A549 (cell line): ENCODE data around the gene NRDE2.

Source experiments
- BCL3 ChIP-seq: fragments of >200 bp; sonication (Bioruptor Twin); formaldehyde crosslinking; IDR thresholded peaks from 3 replicates; pipeline ENCODE4 v1.6.1; 2016
- CHD2 ChIP-seq: fragments of 150-350 bp; IDR thresholded peaks from 2 replicates; pipeline ENCODE4 v1.6.1; 2014; ENCODE audit warnings: low read length; ENCODE audit not compliant: partially characterized antibody
- CTCF ChIP-seq: fragments of >200 bp; sonication (Bioruptor Twin); formaldehyde crosslinking; IDR thresholded peaks from 3 replicates; pipeline ENCODE4 v1.5.1; 2016
- E2F6 ChIP-seq: IDR thresholded peaks from 2 replicates; pipeline ENCODE4 v1.6.1; 2012; ENCODE audit warnings: low read depth, borderline replicate concordance
- EP300 ChIP-seq, 2 experiments: fragments of >200 bp; sonication (Bioruptor Twin); formaldehyde crosslinking; IDR thresholded peaks; 2 replicates in 1 of 2; 3 replicates in 1 of 2; pipeline ENCODE4 v1.6.1; 2016 to 2017
- HMGXB4 ChIP-seq: fragments of 250-450 bp; sonication (Bioruptor Pico); IDR thresholded peaks from 2 replicates; pipeline ENCODE4 v1.5.0; 2021; ENCODE audit warnings: mild to moderate bottlenecking, moderate library complexity, borderline replicate concordance
- JUN ChIP-seq, 2 experiments: fragments of >200 bp; sonication (Bioruptor Twin); formaldehyde crosslinking; IDR thresholded peaks; 2 replicates in 1 of 2; 3 replicates in 1 of 2; pipeline ENCODE4 v1.6.1; 2016 to 2017
- MAX ChIP-seq: IDR thresholded peaks from 2 replicates; pipeline ENCODE4 v1.6.1; 2012
- POLR2A ChIP-seq: IDR thresholded peaks from 2 replicates; pipeline ENCODE4 v1.6.1; 2012; ENCODE audit warnings: mild to moderate bottlenecking, low read length
- RARB ChIP-seq: fragments of 250-450 bp; sonication (Bioruptor Pico); IDR thresholded peaks from 2 replicates; pipeline ENCODE4 v1.8.0; 2021; ENCODE audit warnings: mild to moderate bottlenecking, moderate library complexity
- REST ChIP-seq: fragments of 200-600 bp; sonication (generic); IDR thresholded peaks from 2 replicates; pipeline ENCODE4 v1.6.1; 2016; ENCODE audit warnings: antibody characterized with exemption, mild to moderate bottlenecking, moderate library complexity
- RFX5 ChIP-seq: fragments of 450-650 bp; IDR thresholded peaks from 2 replicates; pipeline ENCODE4 v1.7.1; 2014; ENCODE audit warnings: antibody characterized with exemption, mild to moderate bottlenecking, moderate library complexity
- USF2 ChIP-seq: fragments of 450-650 bp; IDR thresholded peaks from 2 replicates; pipeline ENCODE4 v1.6.1; 2014; ENCODE audit warnings: antibody characterized with exemption

GRCh38 chr14:90301122-90301521 is 30.6 kb downstream of the NRDE2 start:
- TF ChIP-seq BCL3 (no peak), CTCF (no peak), RFX5 (no peak), JUN (IDR thresholded peaks at IDR 0.05) (no peak), EP300 (IDR thresholded peaks at IDR 0.05) (no peak), USF2 (no peak), E2F6 (no peak), CHD2 (no peak), MAX (no peak), REST (no peak), HMGXB4 (no peak), RARB (no peak), POLR2A (no peak)
